Measurements from ENCODE around the gene DBNDD1.
A peak's percentile ranks its signal among the peaks of the same experiment; 100 is the strongest.

Gene DBNDD1

GRCh38 chr16:90022209-90023077 lies 3.2 kb upstream of the DBNDD1 start:
- Histone ChIP-seq H3K4me3 (ENCODE audit: low read depth, low read length) (peak overlapping the region; percentile 92), H3K36me3 (ENCODE audit: insufficient read depth, low read length) (no peaks in the 10 kb centered on the region), H3K27ac (ENCODE audit: low read depth, low read length) (peak overlapping the region; percentile 47; the same call in 1 of the 2 replicates), H2AFZ (ENCODE audit: low read length, unreplicated experiment) (peak overlapping the region; percentile 95), H3K4me1 (ENCODE audit: control insufficient read depth, insufficient read depth, low read length, unreplicated experiment) (peaks cover 17% of the 10 kb centered on the region), H3K79me2 (ENCODE audit: control insufficient read depth, insufficient read depth, low read length, unreplicated experiment) (peaks cover 14% of the 10 kb centered on the region), H3K27me3 (ENCODE audit: insufficient read depth, low read length) (peaks cover 8% of the 10 kb centered on the region; the same call in 1 of the 2 replicates)

- Histone ChIP-seq H3K27ac (ENCODE audit: low read depth, low read length) (no peak overlapping the region), H3K4me1 (ENCODE audit: control insufficient read depth, insufficient read depth, low read length, unreplicated experiment) (peaks cover 17% of the 10 kb centered on the region), H2AFZ (ENCODE audit: low read length, unreplicated experiment) (no peak overlapping the region), H3K4me3 (ENCODE audit: low read depth, low read length) (no peak overlapping the region), H3K27me3 (ENCODE audit: insufficient read depth, low read length) (peaks cover 8% of the 10 kb centered on the region; the same call in 1 of the 2 replicates), H3K79me2 (ENCODE audit: control insufficient read depth, insufficient read depth, low read length, unreplicated experiment) (peaks cover 12% of the 10 kb centered on the region), H3K36me3 (ENCODE audit: insufficient read depth, low read length) (no peaks in the 10 kb centered on the region)
Observed at GRCh38 chr16:90020838-90021382, 1.7 kb upstream of the DBNDD1 start.

GRCh38 chr16:90020260-90020837 lies 1.1 kb upstream of the DBNDD1 start:
- no peak overlapping the region for H3K27ac ChIP-seq (ENCODE audit: low read depth, low read length)
- H3K36me3 ChIP-seq (ENCODE audit: insufficient read depth, low read length): no peaks in the 10 kb centered on the region
- H3K4me3 ChIP-seq (ENCODE audit: low read depth, low read length): peak overlapping the region; percentile 89
- peaks cover 17% of the 10 kb centered on the region for H3K4me1 ChIP-seq (ENCODE audit: control insufficient read depth, insufficient read depth, low read length, unreplicated experiment)
- peak overlapping the region; percentile 72 for H2AFZ ChIP-seq (ENCODE audit: low read length, unreplicated experiment)
- peaks cover 8% of the 10 kb centered on the region; the same call in 1 of the 2 replicates for H3K27me3 ChIP-seq (ENCODE audit: insufficient read depth, low read length)
- H3K79me2 ChIP-seq (ENCODE audit: control insufficient read depth, insufficient read depth, low read length, unreplicated experiment): peaks cover 11% of the 10 kb centered on the region

- peak overlapping the region; percentile 89 for H3K4me3 ChIP-seq (ENCODE audit: low read depth, low read length)
Observed at GRCh38 chr16:90019543-90020259, 445 bp upstream of the DBNDD1 start.

GRCh38 chr16:90018297-90018651 lies 982 bp downstream of the DBNDD1 start:
- peaks cover 8% of the 10 kb centered on the region; the same call in 1 of the 2 replicates for H3K27me3 ChIP-seq (ENCODE audit: insufficient read depth, low read length)
- no peaks in the 10 kb centered on the region for H3K36me3 ChIP-seq (ENCODE audit: insufficient read depth, low read length)
- peaks cover 17% of the 10 kb centered on the region for H3K4me1 ChIP-seq (ENCODE audit: control insufficient read depth, insufficient read depth, low read length, unreplicated experiment)
- H2AFZ ChIP-seq (ENCODE audit: low read length, unreplicated experiment): no peak overlapping the region
- H3K79me2 ChIP-seq (ENCODE audit: control insufficient read depth, insufficient read depth, low read length, unreplicated experiment): peaks cover 7% of the 10 kb centered on the region
- H3K27ac ChIP-seq (ENCODE audit: low read depth, low read length): no peak overlapping the region
- no peak overlapping the region for H3K4me3 ChIP-seq (ENCODE audit: low read depth, low read length)

More at GRCh38 chr16:90019543-90020259, 445 bp upstream of the DBNDD1 start:
- peaks cover 11% of the 10 kb centered on the region for H3K79me2 ChIP-seq (ENCODE audit: control insufficient read depth, insufficient read depth, low read length, unreplicated experiment)
- peaks cover 17% of the 10 kb centered on the region for H3K4me1 ChIP-seq (ENCODE audit: control insufficient read depth, insufficient read depth, low read length, unreplicated experiment)
- no peaks in the 10 kb centered on the region for H3K36me3 ChIP-seq (ENCODE audit: insufficient read depth, low read length)
- no peak overlapping the region for H3K27ac ChIP-seq (ENCODE audit: low read depth, low read length)
- H3K27me3 ChIP-seq (ENCODE audit: insufficient read depth, low read length): peaks cover 8% of the 10 kb centered on the region; the same call in 1 of the 2 replicates
- peak overlapping the region; percentile 72 for H2AFZ ChIP-seq (ENCODE audit: low read length, unreplicated experiment)

GRCh38 chr16:90016339-90016950 lies 2.8 kb downstream of the DBNDD1 start:
- Histone ChIP-seq H3K79me2 (ENCODE audit: control insufficient read depth, insufficient read depth, low read length, unreplicated experiment) (no peaks in the 10 kb centered on the region), H3K36me3 (ENCODE audit: insufficient read depth, low read length) (no peaks in the 10 kb centered on the region), H3K27ac (ENCODE audit: low read depth, low read length) (no peak overlapping the region), H3K27me3 (ENCODE audit: insufficient read depth, low read length) (peaks cover 8% of the 10 kb centered on the region; the same call in 1 of the 2 replicates), H3K4me3 (ENCODE audit: low read depth, low read length) (no peak overlapping the region), H2AFZ (ENCODE audit: low read length, unreplicated experiment) (no peak overlapping the region), H3K4me1 (ENCODE audit: control insufficient read depth, insufficient read depth, low read length, unreplicated experiment) (peaks cover 13% of the 10 kb centered on the region)

- peaks cover 8% of the 10 kb centered on the region; the same call in 1 of the 2 replicates for H3K27me3 ChIP-seq (ENCODE audit: insufficient read depth, low read length)
- H3K4me1 ChIP-seq (ENCODE audit: control insufficient read depth, insufficient read depth, low read length, unreplicated experiment): peaks cover 8% of the 10 kb centered on the region
- no peaks in the 10 kb centered on the region for H3K36me3 ChIP-seq (ENCODE audit: insufficient read depth, low read length)
- no peaks in the 10 kb centered on the region for H3K79me2 ChIP-seq (ENCODE audit: control insufficient read depth, insufficient read depth, low read length, unreplicated experiment)
- H3K4me3 ChIP-seq (ENCODE audit: low read depth, low read length): no peak overlapping the region
- H3K27ac ChIP-seq (ENCODE audit: low read depth, low read length): no peak overlapping the region
- no peak overlapping the region for H2AFZ ChIP-seq (ENCODE audit: low read length, unreplicated experiment)
Observed at GRCh38 chr16:90015586-90016338, 3.5 kb downstream of the DBNDD1 start.

- Histone ChIP-seq H3K79me2 (ENCODE audit: control insufficient read depth, insufficient read depth, low read length, unreplicated experiment) (no peaks in the 10 kb centered on the region), H3K36me3 (ENCODE audit: insufficient read depth, low read length) (no peaks in the 10 kb centered on the region), H3K4me3 (ENCODE audit: low read depth, low read length) (no peak overlapping the region), H3K27ac (ENCODE audit: low read depth, low read length) (no peak overlapping the region), H2AFZ (ENCODE audit: low read length, unreplicated experiment) (no peak overlapping the region), H3K27me3 (ENCODE audit: insufficient read depth, low read length) (no peaks in the 10 kb centered on the region), H3K4me1 (ENCODE audit: control insufficient read depth, insufficient read depth, low read length, unreplicated experiment) (no peaks in the 10 kb centered on the region)
Observed at GRCh38 chr16:90012991-90013745, 6.1 kb downstream of the DBNDD1 start.

- Histone ChIP-seq H3K27me3 (ENCODE audit: insufficient read depth, low read length) (no peaks in the 10 kb centered on the region), H3K36me3 (ENCODE audit: insufficient read depth, low read length) (no peaks in the 10 kb centered on the region), H3K79me2 (ENCODE audit: control insufficient read depth, insufficient read depth, low read length, unreplicated experiment) (no peaks in the 10 kb centered on the region), H2AFZ (ENCODE audit: low read length, unreplicated experiment) (no peak overlapping the region), H3K4me3 (ENCODE audit: low read depth, low read length) (no peak overlapping the region), H3K27ac (ENCODE audit: low read depth, low read length) (no peak overlapping the region), H3K4me1 (ENCODE audit: control insufficient read depth, insufficient read depth, low read length, unreplicated experiment) (no peaks in the 10 kb centered on the region)
Observed at GRCh38 chr16:90011908-90012501, 7.3 kb downstream of the DBNDD1 start.
